HG03565 (cell line): ENCODE measurements around the gene AGTRAP.

Source experiments
- ATAC-seq: cut with Tn5 transposase; IDR thresholded peaks from one replicate; pipeline ENCODE4 v1.9.1; 2021; ENCODE audit warnings: mild to moderate bottlenecking, moderate library complexity; ENCODE audit not compliant: unreplicated experiment

The AGTRAP gene

DNA sequence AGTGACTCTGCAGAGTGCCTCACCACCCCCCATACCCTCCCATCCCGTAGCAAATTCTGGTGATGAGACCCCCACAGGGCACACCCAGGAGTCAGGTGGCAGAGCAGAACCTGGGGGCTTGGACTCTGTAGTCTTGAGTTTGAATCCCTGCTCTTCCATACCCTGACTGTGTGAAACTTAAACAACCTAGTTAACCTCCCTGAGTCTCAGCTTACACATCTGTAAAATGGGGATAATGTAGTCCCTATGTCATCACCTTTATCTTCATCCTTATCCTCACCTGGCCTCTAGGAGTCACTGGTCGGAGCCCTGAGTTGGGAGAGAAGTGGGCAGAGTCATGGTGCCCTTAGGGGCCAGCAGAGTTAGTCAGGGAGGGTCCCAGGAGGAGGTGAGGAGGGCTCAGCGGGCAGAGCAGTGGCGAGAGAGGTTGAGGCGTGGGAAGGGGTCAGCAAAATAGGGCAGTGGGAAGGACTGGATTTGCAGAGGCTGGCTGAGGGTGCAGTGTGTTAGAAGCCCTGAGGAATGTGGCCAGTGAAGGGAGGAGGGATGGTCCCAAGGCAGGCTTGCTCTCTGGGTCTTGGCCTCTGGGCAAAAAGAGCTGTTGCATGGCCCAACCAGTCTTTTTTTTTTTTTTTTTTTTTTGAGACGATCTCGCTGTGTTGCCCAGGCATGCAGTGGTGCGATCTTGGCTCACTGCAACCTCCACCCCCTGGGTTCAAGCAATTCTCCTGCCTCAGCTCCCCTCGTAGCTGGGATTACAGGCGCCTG, 44.6 kb downstream of the AGTRAP start:
- no peak for ATAC-seq

DNA sequence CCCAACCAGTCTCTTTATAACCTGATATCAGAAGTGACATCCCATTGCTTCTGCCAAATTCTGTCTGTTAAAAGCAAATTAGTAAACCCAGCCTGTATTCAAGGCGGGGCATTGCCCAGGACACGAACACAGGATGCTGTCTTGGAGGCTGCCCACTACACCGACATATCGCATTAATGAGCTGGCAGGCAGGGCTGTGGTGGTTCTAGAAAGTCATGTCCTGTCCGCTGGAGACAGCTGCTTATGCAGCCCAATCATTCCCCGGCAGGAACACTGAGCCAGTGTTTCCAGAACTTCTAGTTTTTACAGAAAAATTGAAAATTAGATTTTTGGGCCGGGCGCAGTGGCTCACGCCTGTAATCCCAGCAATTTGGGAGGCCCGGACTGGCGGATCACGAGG, 45.4 kb downstream of the AGTRAP start:
- no peak for ATAC-seq

DNA sequence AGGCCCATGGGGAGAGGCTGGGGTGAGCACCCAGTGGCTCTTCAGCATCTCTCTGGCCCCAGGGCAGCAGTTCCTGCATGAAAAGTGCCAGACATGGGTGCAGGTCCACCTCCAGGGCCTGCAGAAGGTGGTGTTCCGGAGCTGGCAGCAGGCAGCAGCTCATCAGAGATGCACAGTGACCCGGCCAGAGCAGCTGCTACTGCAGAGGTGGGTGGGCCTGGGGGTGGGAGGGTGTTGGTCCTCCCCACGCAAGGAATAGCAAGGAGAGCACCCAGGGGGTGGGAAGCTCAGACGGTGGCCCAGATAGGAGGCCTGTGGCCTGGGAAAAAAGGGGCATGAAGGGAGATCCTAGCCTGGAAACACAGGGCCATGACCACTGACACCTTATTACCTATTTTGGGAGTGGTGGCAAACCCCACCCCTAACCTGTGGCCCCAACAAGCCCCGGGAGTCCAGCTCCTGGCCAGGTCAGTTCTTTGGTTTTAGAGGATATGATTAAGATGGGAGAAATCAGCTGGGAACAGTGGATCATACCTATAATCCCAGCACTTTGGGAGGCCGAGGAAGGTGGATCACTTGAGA, 46.3 kb downstream of the AGTRAP start:
- ATAC-seq, result no peak

DNA sequence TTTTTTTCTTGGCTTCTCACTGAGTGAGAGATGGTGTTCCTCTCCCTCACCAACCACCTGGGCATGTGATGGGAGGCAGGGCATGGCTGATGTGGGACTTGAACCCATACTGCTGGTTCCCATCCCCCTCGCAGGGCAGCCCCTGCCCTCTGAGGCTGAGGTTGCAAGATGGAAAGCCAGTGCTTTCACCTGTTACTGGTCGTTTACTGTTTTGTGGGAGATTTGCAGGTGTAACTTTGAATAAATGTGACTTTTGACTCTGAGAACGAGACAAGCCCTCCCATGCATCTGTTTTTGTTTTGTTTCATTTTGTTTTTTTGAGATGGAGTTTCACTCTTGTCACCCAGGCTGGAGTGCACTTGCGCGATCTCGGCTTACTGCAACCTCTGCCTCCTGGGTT, 47.6 kb downstream of the AGTRAP start:
- ATAC-seq, result no peak

DNA sequence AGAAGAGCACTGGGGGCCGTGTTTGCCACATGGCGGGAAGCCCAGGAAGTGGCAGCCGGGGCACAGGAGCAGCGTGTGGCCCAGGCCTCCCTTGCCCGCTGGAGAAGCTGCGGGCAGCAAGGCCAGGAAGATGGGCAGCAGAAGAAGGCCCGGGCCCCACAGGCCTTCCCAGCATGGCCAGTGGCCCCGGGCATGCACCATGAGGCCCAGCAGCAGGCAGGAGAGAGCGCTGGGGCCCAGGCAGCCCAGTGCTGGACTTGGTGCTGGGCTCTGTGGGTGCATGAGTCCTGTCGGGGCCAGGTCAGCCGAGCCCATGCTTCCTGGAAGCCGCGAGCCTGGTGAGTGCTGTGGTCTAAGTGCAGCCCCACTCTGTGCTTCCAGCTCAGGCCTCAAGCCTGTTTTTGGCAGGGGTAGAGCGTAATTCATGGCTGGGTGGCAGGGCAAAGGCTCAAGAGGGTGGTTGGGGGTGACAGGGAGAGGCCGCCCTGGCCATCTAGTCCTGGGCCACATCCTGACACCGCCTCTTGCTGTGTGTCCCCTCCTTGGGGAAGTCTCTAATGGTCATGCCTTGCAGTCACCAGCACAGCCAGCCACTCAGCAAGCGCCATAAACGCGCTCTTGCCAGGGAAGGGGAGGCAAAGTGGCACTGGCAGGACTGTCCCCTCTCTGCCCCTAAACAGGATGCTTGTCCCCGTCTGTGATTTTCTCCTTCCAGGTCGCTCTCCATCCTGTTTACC, 48.5 kb downstream of the AGTRAP start:
- ATAC-seq, result no peak

DNA sequence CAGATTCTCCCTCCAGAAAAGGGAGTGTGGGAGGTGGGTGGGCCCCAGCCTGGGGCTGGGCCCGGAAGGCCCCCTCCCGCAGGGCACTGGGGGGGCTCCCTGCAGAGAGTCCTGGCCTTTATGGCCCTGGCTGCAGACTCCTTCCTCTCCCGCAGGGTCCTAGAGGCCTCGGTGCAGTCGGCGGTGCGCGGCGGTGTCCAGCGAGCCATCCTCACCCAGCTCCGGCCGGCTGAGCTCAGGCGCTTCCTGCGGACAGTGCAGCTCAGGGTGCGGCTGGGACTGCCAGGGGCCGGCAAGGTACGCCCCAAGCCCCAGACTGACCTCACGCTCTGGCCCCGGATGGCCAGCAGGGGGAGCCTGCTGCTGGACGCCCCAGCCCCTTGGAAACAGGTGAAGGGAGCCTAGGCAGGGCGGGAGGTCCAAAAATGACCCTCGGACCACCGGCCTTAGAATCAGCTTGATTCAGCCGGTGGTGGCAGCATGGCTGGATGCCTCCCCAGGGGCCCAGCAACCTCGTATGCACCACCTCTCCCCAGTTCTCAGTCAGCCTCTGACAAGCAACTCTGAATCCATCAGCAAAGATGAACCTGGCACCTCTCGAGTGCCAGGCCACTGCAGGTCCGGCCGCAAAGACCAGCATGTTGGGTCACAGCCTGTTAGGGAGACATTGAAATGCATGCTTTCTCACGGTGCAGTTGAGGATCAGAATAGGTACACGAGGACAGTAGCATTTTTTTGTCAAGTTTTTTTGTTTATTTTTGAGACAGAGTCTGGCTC, 49.2 kb downstream of the AGTRAP start:
- ATAC-seq, result no peak

DNA sequence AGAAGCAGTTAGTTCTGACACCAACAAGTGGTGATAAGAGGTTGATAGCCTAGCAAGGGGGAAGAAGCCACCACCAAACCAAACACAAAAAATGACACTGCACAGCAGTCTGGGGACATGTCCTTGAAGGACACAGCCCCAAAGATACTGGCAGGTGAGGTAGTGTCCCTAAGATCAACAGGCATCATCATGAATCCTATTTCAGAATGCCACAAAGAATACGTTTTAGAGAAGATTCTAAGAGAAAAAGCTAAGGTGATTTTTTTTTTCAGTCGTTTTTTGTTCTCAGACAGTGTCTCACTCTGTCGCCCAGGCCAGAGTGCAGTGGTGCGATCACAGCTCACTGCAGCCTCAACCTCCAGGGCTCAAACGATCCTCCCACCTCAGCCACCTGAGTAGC, 50.2 kb downstream of the AGTRAP start:
- ATAC-seq, result no peak

DNA sequence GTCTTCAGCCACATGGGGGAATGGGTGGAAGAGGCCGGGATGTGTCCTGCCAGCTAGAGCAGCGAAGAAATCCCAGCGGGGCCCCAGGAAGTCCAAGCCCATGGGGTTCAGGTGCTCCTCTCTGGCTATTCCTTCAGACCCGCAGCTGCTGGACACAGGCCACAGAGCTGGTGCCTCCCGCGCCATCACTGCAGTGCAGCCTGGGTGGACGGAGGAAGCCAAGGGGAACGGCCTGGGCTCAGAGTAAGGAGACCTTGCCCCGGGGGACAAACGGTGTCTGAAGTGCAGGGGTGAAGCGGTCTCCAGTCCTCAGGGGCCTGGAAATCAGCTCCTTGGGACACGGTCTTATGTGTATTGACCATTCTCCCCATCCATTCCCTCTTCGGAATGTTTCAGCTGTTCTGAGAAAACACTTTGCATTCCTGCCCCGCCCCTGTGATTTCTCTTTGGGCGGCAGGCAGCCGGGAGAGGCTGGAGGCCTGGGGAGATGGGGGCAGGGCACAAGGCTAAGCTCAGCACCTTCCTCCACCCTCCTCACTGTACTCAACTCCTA, 51.4 kb downstream of the AGTRAP start:
- ATAC-seq, result no peak

DNA sequence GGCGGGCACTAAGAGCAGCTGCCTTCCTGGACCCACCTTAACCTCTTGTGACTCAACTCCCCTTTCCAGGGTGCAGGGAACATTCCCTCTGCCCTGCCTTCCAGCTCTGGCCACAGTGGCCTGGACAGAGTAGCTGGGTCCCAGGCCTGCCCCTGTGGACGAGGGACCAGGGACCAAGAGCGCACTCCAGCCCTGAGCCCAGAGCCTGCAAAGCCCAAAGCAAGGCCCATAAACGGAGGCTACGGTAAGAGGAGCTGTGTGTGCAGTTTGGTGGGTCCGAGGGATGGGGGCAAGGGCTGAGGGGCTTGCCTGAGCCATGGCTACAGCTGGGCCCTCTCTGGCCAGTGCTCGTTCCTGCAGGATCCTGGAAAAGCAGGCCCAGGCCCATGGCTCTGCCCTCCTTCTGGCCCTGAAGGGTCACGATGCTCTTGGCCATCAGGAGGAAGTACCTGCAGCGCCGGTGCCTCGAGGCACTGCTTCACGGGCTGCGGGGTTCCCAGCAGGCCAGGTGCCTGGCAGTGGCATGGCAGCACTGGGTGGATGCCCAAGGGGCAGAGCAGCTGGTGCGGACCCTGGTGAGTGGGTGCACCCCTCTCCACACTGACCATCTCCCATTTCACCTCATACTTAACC, 52.0 kb downstream of the AGTRAP start:
- no peak for ATAC-seq

DNA sequence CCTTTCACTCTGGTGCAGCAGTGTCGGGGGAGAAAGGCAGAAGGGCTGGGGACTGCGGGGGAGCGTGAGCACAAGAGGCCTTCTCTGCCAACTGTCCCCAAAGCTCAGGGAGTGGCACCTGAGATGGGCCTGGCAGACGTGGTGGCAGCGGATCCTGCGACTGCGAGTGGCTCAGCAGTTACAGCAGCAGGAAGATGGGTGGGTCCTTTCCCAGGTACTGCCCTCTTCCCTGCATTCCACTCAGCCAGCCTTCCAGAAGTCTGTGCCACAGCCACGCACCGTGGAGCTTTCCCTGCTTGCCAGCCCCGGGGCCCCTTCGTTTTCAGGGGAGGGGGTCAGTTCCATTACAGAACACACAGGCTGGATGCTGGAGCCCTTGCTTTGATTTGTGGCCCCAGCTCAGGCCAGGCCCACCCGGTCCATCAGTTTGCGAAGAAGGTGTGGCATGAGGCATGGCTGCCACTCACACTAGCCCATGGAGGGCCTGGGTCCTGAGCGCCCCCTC, 52.7 kb downstream of the AGTRAP start:
- no peak for ATAC-seq

DNA sequence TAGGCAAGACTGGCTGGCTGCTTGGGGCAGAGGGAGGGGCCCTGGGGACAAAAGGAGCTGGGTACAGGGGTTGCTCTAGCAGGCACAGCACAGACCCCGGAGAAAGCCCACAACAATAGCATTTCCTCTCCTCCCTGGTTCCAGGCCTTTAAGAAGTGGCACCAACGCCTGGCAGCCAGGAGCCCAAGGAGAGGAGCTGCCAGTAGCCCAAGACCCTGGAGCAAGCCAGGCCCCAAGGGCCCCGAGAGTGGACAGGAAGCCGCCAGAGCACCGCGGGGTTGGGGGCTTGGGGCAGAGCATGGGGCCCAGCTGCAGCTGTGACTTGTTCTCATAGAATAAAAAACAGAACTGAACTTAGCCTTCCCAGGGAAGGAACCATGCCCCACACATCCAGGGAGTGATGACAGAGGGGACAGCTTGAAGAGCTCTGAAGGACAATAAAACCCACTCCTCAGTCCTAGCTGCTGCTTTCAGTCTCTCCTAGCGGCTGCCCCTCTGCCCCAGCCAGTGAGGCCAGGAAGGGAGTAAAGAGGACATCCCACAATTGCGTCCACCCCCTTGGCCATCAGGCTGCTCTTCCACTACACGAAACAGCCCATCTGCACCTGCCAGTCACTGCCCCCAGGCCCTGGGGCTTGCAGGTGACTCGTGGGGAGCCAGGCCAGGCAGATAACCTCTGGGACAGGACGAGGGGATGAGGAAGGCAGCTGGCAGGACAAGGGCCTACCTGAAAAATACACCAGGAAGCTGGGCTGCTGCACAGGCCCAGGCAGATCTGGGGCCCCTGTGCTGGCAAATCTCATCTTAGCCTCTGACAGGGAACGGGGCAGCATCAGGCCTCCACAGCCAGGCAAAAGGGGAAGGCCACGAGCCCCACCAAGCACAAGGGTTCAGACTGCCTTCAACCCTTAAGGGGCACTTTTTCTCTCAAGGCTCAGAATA, 53.5 kb downstream of the AGTRAP start:
- ATAC-seq, result no peak

DNA sequence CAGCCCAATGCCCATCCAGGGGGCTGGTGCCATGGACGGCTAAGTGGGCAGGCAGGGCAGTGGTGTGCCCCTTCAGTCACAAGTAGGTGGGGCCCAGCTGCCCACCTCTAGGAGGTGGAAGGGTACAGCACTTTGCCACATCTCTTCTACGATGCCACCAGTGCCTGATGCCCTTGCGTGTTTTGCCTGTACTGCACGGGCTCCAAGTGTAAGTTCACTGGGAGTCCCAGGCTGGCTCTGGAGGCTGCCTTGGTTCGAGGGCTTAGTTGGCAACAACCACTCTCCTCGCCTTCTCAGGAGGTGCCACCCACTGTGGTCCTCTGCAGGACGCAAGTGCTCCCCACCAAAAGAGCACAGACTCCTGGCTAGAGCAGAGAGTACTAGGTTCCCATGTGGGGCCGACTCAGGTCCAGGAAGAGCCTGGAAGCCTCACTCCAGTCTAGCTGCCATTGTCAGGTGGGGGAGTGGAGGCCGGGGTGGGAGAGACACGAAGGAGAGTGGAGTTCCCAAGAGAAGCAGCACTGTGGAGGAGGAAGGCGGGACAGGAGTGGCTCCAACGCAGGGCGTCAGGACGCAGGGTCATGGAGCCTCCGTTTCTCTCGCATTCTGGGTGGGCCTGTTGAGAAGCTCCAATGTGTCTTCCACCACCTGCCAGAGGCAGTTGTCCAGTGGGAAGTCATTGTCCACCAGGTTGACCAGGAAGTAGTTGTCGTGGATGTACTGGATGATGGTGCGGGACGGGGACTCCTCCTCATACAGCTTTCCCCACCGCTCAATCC, 54.4 kb downstream of the AGTRAP start:
- no peak for ATAC-seq

DNA sequence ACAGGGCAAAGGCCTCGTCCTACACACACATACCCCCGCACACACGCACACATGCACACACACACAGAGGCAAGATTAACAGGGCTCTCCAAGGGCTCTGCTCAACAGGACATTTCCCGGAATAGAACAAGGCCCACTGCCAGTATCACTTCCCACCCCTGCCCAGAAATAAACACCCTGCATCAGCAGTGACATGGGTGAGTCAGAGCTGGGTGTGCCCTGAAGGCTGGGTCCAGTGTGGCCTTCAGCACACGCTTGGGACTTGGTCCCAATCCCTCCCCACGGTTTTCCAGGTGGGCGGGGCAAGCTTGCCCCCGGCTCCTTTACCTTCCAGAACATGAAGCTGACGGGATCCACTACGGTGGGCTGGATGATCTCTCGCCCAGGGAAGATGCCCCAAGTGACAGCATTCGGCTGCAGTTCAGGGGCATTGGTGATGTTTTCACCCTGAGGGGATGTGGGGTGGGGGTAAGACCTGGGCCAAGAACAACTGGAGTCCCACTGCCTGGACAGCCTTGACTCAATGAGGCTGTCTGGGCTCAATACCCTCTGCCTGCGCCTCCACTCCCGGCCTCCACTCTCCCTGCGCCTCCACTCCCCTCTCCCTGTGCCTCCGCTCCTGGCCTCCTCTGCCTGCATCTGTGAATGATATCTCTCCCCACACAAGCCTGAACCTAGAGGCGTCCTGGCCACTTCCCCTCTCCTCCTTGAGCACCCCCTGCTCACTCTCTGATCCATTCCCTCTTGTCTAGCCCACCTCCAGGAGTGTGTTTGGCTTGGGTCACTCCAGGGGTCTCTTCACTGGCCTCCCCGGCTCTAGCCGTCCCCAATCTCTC, 55.2 kb downstream of the AGTRAP start:
- ATAC-seq, result no peak

DNA sequence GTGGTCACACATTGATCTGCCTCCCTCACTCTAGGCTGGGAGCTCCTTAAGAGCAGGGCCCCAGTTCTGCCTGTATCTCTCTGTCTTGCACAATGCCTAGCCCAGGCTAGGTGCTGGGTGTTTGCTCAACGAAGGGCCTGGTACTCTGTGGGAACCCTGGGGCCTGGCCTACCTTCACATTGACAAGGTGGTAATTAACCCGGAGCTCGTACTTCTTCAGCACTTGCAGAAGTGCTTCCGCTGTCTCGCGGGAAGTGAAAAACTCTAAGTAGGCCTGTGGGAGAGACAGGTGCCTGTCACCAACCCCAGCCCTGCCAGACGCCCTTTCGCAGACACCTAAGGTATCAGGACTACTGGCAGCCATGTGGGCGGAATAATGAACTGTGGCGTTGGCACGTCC, 56.2 kb downstream of the AGTRAP start:
- no peak for ATAC-seq

DNA sequence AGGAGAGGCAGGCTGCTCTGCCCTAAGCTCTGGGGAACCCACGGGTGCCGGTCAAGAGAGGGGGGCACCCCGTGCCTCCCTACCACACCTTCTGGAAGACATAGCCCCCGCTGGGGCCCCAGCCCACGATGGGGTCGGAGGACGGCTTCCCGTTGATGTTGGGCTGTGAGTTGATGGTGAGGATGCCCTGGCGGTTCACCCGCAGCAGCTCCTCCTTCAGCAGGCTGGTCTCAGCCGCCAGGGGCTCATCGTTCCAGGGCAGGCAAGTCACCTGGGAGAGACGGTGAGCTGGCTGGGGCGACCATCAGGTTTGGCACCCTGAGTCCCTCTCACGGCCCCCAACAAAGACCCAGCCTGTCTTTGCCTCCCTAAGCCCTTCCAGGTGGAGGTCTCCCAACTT, 57.9 kb downstream of the AGTRAP start:
- no peak for ATAC-seq

DNA sequence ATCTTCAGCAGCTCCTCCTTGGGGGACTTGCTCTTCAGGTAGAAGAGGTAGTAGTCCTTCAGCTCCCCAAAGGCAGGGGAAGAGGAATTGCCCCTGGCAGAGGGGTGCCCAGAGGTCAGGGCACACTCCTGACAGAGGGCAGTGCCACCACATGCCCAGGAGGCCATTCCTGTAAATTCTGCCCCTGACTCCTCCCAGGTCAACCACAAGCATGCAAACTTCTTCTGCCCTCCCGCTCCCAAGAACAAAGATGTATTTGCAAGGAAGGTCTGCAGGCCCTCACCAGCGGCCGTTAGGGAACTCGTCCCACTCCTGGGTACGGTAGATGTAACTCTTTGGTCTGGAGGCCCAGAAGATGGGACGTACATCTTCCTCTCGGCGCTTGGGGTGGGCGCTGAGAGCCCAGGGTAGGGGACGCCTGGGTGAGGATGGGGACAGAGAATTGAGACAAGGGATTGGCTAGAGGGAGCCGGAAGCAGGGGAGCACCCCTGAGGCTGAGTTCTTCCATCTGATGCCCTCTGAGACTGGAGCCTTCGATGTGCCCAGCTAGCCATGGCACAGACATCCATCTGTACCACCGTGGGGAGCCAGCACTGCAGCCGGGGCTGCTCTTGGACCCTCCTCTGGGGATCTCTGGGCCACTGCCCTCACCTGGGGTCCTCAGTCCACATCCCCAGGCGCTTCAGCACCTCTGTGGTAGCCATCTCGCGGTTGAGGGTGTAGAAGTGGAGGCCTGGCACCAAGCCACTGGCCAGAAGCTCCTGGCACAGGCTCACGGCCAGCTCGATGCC, 58.7 kb downstream of the AGTRAP start:
- ATAC-seq, result no peak
